Natural killer cell (primary cell): ENCODE results near the gene MRPS17. TPM values are rescaled to one million over a fixed set of nuclear protein-coding genes. Genes with fewer than 3 reads are reported as not detected.

ENCODE experiments used
- ATAC-seq, 3 donors: fragments of 150-1000 bp in 2 of 3; fragments of 200-7000 bp in 1 of 3; cut with Tn5 transposase; 1 replicate in 1 of 3; 2 replicates in 2 of 3; pipeline ENCODE4 v1.10.0; 2021; ENCODE audit warnings: mild to moderate bottlenecking in 2 of 3, moderate library complexity in 2 of 3
- DNase-seq, 2 donors: peaks; one replicate each; pipeline versions ENCODE4 v3.0.0 to v3.0.0-alpha.2; 2013 to 2021; ENCODE audit warnings: mixed read lengths in 1 of 2
- H3K27ac ChIP-seq: one replicate; pipeline ENCODE4 v1.5.1; 2013; ENCODE audit warnings: mild to moderate bottlenecking, low read length
- H3K27me3 ChIP-seq: one replicate; pipeline ENCODE4 v1.6.1; 2013; ENCODE audit warnings: low read length; ENCODE audit not compliant: control insufficient read depth, insufficient read depth
- H3K36me3 ChIP-seq: one replicate; pipeline ENCODE4 v1.6.1; 2013; ENCODE audit warnings: low read length; ENCODE audit not compliant: control insufficient read depth, insufficient read depth
- H3K4me1 ChIP-seq: one replicate; pipeline ENCODE4 v1.6.1; 2013; ENCODE audit warnings: low read length; ENCODE audit not compliant: control insufficient read depth, insufficient read depth
- H3K4me3 ChIP-seq: one replicate; pipeline ENCODE4 v1.5.1; 2013; ENCODE audit warnings: low read length
- H3K9me3 ChIP-seq: one replicate; pipeline ENCODE4 v1.6.1; 2013; ENCODE audit warnings: low read length; ENCODE audit not compliant: control insufficient read depth, insufficient read depth
- H3K27ac Mint-ChIP-seq, 2 donors: one replicate each; pipeline ENCODE4 v1.8.0; 2022; ENCODE audit warnings: mild to moderate bottlenecking in 2 of 2, mixed read lengths in 2 of 2, moderate library complexity in 1 of 2
- H3K27me3 Mint-ChIP-seq, 2 donors: one replicate each; pipeline ENCODE4 v1.8.0; 2022; ENCODE audit warnings: low read depth in 2 of 2, mixed read lengths in 2 of 2
- H3K36me3 Mint-ChIP-seq: one replicate; pipeline ENCODE4 v1.8.0; 2022; ENCODE audit warnings: mixed read lengths
- H3K4me1 Mint-ChIP-seq, 2 donors: one replicate each; pipeline ENCODE4 v1.8.0; 2022; ENCODE audit warnings: mixed read lengths in 2 of 2
- H3K4me3 Mint-ChIP-seq: one replicate; pipeline ENCODE4 v1.8.0; 2022; ENCODE audit warnings: mild to moderate bottlenecking, moderate library complexity, mixed read lengths
- H3K9me3 Mint-ChIP-seq, 2 donors: one replicate each; pipeline ENCODE4 v1.8.0; 2022; ENCODE audit warnings: mixed read lengths in 2 of 2
- CTCF ChIP-seq: fragments of 200-600 bp; IDR thresholded peaks from one replicate; pipeline ENCODE4 v1.8.0; 2022; ENCODE audit warnings: antibody characterized with exemption
- WGBS: methylation state at CpG from one replicate; pipeline ENCODE4 v1.1.7; 2013; ENCODE audit warnings: missing lambda C conversion rate; ENCODE audit not compliant: insufficient coverage; 5-methylcytosine and 5-hydroxymethylcytosine counted together
- intact Hi-C: fragments of 100-400 bp; cut with micrococcal nuclease; formaldehyde crosslinking; loops from one replicate; pipeline ENCODE4 v1.14.2; 2022
- total RNA-seq, 4 donors: library from RNA; stranded (reverse); fragments of 120-200 nt in 1 of 4; gene quantifications; one replicate each; pipeline versions ENCODE4 v1.2.3 to v1.2.4, GENCODE V29; 2013 to 2022

The MRPS17 gene
- total RNA-seq, 3 donors from 2014 or later (not counting 1 experiment from before 2014, with no cell fraction given) = 6.8 to 12.0 (median 10.4) TPM

GRCh38 chr7:55964261-55965099 is 12.8 kb downstream of the MRPS17 start, which contains the start of gene NIPSNAP2:
Gene NIPSNAP2 (plus strand): TSS chr7:55964585. CDS start chr7:55964610, 25 bp downstream.
- Mint-ChIP-seq H3K9me3 (no peaks in the 10 kb centered on the region), H3K4me1 (peaks cover 9 to 19% of the 10 kb centered on the region in 2 donors)
- WGBS = under 1% methylated on average over 105 of the region's 105 CpGs

GRCh38 chr7:55965100-55965470 is 13.4 kb downstream of the MRPS17 start:
- peak overlapping the region; percentile 77 for H3K4me3 Mint-ChIP-seq

More at GRCh38 chr7:55964261-55965099, 12.8 kb downstream of the MRPS17 start, which contains the start of gene NIPSNAP2:
- DNase-seq (peak; percentile 72 to 84), ATAC-seq (peak; percentile 89 to 93 (median 91))
- Mint-ChIP-seq H3K36me3 (no peaks in the 10 kb centered on the region), H3K27ac (peak within 1 kb of the TSS; percentile 82 to 84), H3K27me3 (no peaks in the 10 kb centered on the region), H3K4me3 (peak within 1 kb of the TSS; percentile 86)
- Histone ChIP-seq H3K36me3 (no peaks in the 10 kb centered on the region), H3K4me1 (peaks cover 11% of the 10 kb centered on the region), H3K9me3 (no peaks in the 10 kb centered on the region), H3K27ac (peak within 1 kb of the TSS; percentile 80), H3K4me3 (peak within 1 kb of the TSS; percentile 57), H3K27me3 (no peaks in the 10 kb centered on the region)
- peak; percentile 52 for TF ChIP-seq CTCF
- intact Hi-C loops = loop anchor here (1.0 to 10.0 kb wide), 3 partner anchors 14 to 430 kb away; partner anchors contain the start of gene MRPS17

GRCh38 chr7:55965805-55966421 is 14.2 kb downstream of the MRPS17 start:
- peaks cover 11% of the 10 kb centered on the region for H3K4me1 ChIP-seq
- 97% methylated on average over 13 of the region's 13 CpGs for WGBS
- H3K9me3 ChIP-seq = no peaks in the 10 kb centered on the region
- Mint-ChIP-seq H3K4me3 (peak overlapping the region; percentile 50), H3K36me3 (no peaks in the 10 kb centered on the region), H3K4me1 (peaks cover 20 to 34% of the 10 kb centered on the region in 2 donors), H3K27ac (peak overlapping the region; percentile 77 to 82), H3K27me3 (no peaks in the 10 kb centered on the region), H3K9me3 (no peaks in the 10 kb centered on the region)
- ATAC-seq = no peak
- no peak overlapping the region for H3K4me3 ChIP-seq
- DNase-seq = no peak
- intact Hi-C loops = loop anchor here (2.0 to 10.0 kb wide), 2 partner anchors 15 to 431 kb away; partner anchors contain the start of gene MRPS17
- TF ChIP-seq CTCF = no peak
- H3K36me3 ChIP-seq = no peaks in the 10 kb centered on the region
- H3K27me3 ChIP-seq = no peaks in the 10 kb centered on the region
- no peak overlapping the region for H3K27ac ChIP-seq

More at GRCh38 chr7:55965100-55965470, 13.4 kb downstream of the MRPS17 start:
- no peaks in the 10 kb centered on the region for H3K27me3 ChIP-seq
- H3K9me3 ChIP-seq = no peaks in the 10 kb centered on the region
- DNase-seq (no peak), ATAC-seq (no peak)
- no peak for TF ChIP-seq CTCF
- no peaks in the 10 kb centered on the region for H3K36me3 ChIP-seq
- intact Hi-C loops = loop anchor here (2.0 to 10.0 kb wide), 2 partner anchors 14 to 430 kb away; partner anchors contain the start of gene MRPS17
- peak overlapping the region; percentile 26 for H3K4me3 ChIP-seq
- H3K4me1 ChIP-seq = peaks cover 11% of the 10 kb centered on the region
- peak overlapping the region; percentile 77 for H3K27ac ChIP-seq
- 2% methylated on average over 13 of the region's 14 CpGs for WGBS
- Mint-ChIP-seq H3K9me3 (no peaks in the 10 kb centered on the region), H3K27me3 (no peaks in the 10 kb centered on the region), H3K36me3 (no peaks in the 10 kb centered on the region), H3K27ac (peak overlapping the region; percentile 77 to 82), H3K4me1 (peaks cover 11 to 25% of the 10 kb centered on the region in 2 donors)
